ENCODE results near the gene ERC2.
"Not testable (repeated sequence)": the region's sequence is repeated elsewhere in the genome, so short reads cannot be mapped to it uniquely, and the experiment has no call there.

ERC2 gene

DNA sequence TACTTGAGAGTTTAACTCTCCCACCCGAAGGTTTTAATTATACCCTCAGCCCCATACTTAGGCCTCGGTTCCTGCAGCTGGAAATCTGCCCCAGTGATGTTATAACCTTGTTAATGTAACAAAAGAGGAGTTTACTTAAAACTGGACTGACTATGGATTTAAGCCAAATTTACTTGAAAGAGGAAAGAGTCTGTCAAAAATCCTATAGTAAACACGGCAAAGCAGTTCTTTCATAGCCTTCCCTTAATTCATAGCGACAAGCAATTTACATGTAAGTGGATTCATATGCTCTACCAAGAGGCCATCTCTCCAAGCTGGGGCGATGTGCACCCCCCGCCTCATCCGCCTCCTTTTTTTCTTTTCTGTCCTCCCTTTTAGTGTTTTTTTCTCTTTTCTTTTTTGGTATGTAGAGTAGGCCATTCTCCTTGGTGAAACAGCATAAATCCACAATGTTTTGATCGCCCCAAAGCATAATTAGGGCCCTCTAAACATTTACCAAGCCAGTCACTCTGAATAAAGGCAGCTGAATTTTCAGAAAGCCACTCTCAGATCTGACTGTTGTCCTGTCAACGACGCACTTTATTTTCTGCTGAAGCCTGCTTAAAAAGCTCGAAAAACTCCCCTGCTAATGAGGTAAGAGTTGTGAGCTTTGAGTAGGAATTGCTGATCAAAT lies 608.1 kb downstream of the ERC2 start:
- DNase-seq (ENCODE audit: extremely low read depth in 1 of 2, low read depth in 1 of 2): no peak

DNA sequence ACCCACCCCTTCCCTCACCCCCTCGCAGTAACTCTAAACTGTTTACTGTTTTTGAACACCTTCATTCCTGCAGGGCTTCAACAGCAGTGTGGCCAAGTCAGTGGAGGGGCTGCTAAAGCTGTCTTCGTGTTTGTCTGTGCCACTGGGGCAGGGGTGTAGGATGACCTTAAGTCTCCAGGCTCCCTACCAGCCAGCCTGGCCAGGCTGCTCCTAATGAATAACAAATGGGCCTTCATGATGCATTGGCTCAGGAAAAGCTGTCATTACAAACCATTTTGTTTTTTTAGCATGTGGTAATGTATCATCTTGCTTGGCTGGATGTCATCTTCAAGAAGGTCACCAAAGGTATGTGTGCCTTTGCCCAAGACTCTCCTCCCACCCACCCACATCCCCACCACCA lies 609.0 kb downstream of the ERC2 start:
- DNase-seq (ENCODE audit: extremely low read depth in 1 of 2, low read depth in 1 of 2): no peak

DNA sequence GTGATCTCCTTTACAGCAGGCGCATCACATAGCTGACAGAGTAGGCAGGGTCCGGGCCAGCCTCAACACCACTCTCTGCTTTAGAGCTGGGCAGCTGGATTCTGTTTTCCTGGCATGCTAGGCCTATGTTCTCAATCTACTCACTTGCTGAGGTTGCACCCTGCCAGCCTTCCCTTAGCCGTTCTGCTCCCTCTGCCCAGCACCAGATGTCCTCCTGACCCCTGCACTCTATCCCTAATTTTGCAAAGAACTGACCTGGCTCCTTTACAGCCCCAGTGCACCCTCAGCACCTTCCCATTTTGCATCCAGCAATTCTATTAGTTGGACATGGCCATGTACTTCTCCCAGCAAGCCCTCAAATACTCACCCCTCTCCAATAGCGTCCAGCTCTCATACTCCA lies 609.5 kb downstream of the ERC2 start:
- no peak for DNase-seq (ENCODE audit: extremely low read depth in 1 of 2, low read depth in 1 of 2)

DNA sequence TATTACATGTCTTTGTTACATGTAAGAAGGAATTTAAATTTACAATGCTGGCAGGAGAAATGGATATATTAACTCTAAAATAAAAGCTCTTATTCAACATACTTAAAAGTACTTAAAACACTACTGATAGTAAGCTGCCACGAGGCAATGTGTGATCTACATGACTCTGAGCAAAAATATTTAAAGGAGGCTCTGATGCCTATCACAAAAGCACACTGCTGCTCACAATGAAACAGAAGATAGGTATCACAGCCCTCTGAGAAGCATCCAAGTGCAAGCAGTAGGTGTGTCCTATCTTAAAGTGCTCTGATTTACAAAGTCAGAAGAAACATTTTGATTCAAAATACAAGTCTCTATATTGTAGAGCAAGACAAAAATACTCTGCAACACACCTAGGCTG lies 610.0 kb downstream of the ERC2 start:
- DNase-seq (ENCODE audit: extremely low read depth in 1 of 2, low read depth in 1 of 2): no peak

DNA sequence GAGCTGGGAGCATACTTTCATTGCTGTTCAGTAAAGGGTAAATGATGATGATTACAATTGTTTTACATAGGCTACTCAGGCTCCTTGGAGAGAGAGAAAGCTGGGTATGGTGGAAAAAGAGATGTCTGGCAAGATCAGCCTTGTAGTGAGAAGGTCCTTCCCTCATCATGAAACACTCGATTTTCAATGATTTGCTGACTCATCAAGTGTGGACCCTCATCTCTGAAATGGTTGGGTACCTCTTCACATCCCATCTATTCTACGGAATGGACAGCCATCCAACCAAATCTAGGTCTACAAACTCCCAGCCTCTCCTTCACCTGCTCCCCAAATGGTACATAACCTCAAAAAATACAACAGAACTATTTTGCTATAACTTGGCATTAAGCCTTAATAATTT lies 610.6 kb downstream of the ERC2 start:
- DNase-seq (ENCODE audit: extremely low read depth in 1 of 2, low read depth in 1 of 2): no peak

DNA sequence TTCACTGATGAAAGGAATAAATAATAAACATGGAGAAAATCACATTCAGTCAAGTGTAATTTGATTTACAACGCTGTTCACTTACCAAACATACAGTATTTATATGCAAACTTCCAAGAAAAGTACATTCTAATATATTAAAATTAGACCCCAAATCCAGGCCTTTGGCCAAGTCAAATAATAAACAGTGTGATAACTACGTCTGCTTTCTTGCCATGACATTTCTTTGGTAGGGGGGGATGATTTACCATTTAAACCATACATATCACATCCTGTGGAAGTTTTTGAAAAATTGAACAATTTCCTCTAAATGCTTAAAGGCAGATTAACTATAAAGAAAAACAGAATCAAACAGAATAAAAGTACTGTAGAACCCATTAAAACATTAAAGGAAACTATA lies 613.0 kb downstream of the ERC2 start:
- DNase-seq (ENCODE audit: extremely low read depth in 1 of 2, low read depth in 1 of 2): no peak

DNA sequence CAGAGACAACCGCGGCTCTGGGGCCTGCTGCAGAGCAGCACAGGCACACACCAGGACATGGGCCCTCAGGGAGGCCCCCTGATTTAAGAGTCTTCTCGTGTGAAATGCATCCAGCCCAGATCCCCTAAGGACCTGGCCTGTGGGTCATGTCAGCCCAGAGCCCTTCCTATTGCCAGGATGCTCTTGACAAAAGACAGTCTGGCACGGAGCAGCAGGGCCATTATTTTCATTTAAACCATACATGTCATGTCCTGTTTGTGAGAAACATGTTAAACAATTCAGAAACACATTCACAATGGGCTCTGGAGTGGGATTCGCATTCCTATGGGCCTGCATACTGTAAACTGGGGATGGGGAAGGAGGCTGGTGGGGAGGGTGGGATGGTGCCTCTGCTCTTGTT lies 613.8 kb downstream of the ERC2 start:
- no peak for DNase-seq (ENCODE audit: extremely low read depth in 1 of 2, low read depth in 1 of 2)

DNA sequence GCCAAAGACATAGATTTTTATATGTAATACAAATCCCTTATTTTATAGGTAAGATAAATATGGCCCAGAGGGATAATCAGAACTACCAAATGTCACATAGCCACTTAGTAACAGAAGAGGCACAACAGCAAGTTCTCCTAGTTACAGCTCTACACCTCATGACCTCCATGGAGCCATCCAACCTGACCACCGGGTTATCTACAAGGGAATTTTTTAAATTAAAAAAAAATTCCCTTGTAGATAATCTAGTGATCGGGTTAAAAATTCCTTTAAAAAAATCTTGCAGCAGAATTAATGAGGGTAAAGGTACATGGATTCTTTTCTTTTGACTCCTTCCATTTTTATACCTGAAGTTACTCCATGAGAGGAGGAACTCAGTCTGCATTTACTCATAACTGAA lies 615.9 kb downstream of the ERC2 start:
- DNase-seq (ENCODE audit: extremely low read depth in 1 of 2, low read depth in 1 of 2): no peak

DNA sequence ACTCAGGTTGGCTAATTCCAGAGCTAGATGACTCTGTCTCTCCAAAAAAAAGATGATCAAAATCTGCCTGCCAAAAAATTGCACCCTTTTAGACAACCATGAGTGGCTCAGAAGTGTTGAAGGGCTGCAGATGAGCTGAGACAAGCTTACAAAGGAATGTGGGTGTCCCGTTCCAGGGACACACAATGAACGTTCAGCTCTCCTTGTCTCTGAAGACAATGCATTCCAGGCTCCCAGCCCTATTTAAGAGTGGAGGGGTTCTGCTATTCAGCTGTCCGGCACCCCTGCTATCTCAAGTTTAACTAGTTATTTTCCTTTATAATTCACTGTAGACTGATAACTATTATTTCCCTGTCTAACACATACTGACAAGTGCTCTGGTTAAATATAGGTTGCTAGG lies 626.1 kb downstream of the ERC2 start:
- DNase-seq (ENCODE audit: extremely low read depth in 1 of 2, low read depth in 1 of 2): no peak

DNA sequence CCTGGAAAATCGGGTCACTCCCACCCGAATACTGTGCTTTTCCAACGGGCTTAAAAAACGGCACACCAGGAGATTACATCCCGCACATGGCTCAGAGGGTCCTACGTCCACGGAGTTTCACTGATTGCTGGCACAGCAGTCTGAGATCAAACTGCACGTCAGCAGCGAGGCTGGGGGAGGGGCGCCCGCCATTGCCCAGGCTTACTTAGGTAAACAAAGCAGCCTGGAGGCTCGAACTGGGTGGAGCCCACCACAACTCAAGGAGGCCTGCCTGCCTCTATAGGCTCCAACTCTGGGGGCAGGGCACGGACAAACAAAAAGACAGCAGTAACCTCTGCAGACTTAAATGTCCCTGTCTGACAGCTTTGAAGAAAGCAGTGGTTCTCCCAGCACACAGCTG lies 636.4 kb downstream of the ERC2 start:
- not testable (repeated sequence) for DNase-seq (ENCODE audit: extremely low read depth in 1 of 2, low read depth in 1 of 2)

DNA sequence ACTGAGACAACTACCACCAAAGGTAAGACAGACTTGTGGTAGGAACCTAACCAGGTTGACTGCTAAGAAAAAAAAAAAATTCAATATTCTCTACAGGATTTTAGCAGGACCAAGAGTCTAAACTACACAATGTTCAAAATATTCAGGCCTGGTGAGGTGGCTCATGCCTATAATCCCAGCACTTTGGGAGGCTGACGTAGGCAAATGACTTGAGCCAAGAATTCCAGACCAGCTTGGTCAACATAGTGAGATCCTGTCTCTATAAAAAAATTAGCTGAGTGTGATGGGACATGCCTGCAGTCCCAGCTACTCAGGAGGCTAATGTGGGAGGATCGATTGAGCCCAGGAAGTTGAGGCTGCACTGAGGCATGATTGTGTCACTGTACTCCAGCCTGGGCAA lies 639.6 kb downstream of the ERC2 start:
- DNase-seq (ENCODE audit: extremely low read depth in 1 of 2, low read depth in 1 of 2): no peak

DNA sequence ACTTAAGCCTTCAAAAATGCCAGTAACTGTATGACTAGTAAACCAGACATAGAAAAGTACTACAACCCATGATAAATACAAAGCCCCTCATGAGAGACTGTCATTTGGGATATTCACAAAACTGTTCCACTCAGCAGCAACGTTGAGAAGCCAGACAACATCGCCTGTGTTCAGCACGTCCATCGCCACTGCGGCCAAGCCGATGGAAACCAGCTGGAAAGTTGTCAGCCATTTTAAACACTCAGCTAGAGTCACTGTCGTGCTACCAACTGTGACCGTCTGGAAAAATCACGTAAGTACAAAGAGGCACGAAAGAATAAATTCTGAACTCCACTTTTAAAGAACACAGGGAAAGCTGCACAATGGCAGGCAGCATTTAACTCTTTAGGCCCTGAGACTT lies 640.5 kb downstream of the ERC2 start:
- DNase-seq (ENCODE audit: extremely low read depth in 1 of 2, low read depth in 1 of 2): no peak

DNA sequence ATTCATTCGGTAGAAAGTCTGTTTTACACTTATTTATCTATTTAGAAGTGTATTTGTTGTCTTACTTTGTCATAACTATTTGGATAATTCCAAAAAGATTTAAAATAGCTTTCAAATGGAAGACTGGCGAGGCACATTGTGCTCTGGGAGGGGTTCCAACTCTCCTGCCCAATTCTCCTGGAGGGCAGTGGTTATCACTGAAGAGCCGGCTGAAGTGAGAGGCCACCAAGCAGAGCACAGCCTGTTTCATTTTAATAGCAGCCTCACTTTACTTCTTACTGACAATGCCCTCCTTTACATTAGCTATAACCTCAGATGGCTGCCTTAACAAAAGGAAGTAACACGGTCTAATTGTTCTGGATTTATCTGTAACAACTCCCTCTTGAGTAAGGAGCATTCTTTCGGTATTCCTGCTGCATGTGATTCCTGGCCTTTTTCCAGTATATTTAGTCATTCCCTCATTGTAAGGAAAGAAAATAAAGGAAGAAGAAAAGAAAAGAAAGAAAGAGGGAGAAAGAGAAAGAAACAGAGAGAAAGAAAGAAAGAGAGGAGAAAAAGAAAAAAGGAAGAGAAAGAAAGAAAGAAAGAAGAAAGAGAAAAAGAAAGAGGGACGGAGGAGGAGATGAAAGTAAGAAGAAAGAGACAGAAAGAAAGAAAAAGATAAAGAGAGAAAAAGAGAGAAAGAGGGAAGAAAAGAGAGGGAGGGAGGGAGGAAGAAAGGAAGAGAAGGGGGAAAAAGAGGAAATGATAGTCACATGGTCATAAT lies 641.4 kb downstream of the ERC2 start:
- no peak for DNase-seq (ENCODE audit: extremely low read depth in 1 of 2, low read depth in 1 of 2)

DNA sequence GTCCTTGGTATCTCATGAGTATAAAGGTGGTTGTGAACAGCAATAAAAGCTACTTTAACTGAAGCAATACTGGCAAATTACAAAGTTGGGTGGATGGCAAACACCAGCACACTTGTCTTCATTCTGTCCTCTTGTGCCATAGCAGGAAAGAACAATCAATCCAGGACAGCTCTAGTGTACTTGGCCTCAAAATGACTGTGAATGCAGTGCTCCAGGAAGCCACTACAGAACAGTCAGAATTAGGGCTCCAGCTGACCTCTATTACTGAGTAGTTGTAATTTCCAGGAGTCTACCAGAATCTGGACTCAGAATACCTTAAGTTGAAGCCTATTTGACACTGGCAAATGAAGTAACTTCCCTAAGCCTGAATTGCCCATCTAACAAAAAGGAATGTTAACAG lies 642.2 kb downstream of the ERC2 start:
- DNase-seq (ENCODE audit: extremely low read depth in 1 of 2, low read depth in 1 of 2): no peak

DNA sequence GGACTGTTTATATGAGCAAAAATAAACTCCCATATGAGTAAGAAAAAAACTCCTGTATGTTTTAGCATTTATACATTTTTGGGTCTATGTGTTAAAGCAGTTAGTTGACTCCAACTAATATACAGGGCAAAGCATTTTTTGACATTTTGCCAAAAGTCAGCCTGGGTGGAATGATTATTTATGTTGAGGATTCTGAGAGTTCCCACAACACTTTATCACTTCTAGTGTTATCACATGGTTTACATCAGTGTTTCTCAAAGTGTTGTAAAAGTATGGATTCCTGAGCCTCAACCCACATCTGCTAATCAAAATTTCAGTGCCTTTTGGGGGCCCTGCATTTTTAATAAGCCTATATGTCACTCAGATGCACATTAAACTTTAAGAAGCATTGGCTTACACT lies 643.9 kb downstream of the ERC2 start:
- DNase-seq (ENCODE audit: extremely low read depth in 1 of 2, low read depth in 1 of 2): no peak

DNA sequence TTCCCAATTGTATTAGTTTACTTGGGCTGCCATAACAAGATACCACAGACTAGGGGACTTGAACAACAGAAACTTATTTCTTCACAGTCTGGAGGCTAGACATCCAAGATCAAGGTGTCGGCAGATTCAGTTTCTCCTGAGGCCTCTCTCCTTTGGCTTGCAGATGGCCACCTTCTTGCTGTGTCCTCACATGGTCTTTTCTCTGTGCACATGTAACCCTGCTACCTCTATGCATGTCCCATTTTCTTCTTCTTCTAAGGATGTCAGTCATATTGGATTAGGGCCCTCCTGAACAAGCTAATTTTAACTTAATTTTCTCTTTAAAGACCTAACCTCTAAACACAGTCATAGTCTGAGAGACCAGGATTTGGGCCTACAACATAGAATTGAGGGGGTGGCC lies 644.4 kb downstream of the ERC2 start:
- no peak for DNase-seq (ENCODE audit: extremely low read depth in 1 of 2, low read depth in 1 of 2)

DNA sequence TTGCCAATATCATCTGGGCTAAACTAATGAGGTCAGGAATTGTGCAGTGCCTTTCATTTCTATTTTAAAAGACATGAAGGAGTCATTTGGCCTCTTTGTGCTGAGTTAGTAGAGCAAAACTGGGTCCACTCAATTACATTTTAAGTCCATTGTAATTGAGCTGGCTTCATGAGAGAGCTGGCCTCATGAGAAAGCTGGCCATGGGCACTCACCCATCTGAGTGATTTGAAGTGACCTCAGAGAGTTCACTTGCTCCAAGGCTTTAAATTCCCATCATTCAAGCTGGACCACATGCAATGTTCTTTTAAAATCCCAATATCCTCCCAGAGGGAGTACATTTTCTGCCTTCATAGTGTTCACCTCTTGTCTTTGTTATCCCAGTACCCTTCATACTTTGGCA lies 645.3 kb downstream of the ERC2 start:
- no peak for DNase-seq (ENCODE audit: extremely low read depth in 1 of 2, low read depth in 1 of 2)

DNA sequence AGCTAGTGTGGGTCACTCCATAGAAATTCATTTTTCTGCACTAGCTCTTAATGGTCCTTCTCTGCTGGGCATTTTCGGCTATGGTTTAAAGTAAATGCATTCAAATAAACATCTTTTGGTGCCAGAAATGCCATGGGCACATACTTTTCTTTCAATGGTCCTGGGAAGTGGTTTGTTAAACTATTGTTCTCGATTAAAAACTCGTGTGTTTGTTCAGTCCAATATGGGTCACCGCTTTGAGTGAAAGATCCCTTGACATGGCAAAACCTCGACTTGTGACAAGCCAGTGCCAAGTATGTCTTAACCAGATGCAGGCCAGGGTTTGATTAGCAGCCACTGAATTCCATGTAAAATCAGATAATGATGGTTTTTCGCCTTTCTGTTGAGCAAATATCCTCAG lies 649.3 kb downstream of the ERC2 start:
- DNase-seq (ENCODE audit: extremely low read depth in 1 of 2, low read depth in 1 of 2): no peak

DNA sequence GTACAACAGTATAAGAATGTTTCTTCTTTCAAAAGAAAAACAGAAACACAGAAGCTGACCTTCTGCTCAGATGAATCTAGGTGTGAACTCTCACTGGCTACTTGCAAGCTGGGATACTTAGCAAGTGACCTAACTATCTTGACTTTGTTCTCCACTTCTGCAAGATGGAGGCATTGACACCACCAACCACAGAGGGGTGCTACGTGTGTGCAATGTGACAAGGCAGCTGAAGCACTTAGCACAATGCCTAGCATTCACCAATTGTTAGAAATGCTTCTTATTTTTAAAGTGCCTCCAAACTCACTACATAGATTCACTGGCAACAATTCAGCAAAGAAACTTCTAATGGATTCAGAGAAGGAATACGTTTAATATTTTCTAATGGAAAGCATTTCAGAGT lies 649.8 kb downstream of the ERC2 start:
- no peak for DNase-seq (ENCODE audit: extremely low read depth in 1 of 2, low read depth in 1 of 2)

DNA sequence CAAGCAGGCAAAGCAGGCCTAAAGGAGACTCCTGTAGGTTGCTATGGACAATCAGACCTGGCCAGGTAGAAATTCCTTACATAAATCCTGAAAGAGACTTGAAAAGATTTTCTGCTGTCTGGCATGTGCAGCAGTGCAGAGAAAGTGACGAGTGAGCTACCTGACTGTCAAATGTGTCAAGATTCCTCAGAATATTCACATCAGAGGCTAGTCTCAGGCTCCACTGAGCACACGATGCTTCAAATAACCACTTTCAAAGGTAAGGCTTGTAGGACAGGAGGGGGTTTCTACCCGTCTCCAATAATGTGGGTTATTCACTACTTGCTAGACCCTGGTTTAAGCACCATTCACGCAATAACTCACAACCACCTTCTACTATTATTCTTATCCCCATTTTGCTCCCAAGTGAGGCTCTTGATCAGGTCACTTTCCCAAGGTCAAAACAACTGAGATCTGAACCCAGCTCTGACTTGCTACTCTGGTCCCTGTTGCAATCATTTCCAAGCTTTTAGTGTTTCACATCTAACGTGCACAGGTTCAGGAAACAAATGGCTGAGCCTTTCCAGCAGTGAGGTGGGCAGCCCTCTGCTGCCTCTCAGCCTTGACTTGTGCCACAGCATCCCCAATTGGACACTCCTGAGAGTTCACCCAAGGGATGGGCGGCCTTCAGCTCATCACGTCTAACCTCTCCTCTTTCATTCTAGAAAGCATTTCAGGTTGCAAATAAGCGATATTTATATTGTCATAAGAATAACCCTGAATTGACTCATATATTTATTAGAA lies 651.3 kb downstream of the ERC2 start:
- no peak for DNase-seq (ENCODE audit: extremely low read depth in 1 of 2, low read depth in 1 of 2)

DNA sequence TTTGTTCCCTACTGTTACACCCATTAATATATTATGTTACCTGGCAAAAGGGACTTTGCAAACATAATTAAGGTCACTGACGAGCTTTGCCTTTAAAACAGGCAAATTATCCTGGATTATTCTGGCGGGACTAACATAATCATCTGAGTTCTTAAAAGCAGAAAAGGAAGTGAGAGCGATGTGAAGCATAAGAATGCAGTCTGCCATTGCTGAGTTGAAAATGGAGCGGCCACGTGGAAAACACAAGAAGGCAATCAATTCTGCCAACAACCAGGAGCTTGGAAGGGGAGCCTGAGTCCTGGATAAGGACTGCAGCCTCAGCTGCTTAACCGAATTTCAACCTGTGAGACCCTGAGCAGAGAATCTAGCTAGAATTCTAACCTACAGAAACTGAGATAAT lies 653.0 kb downstream of the ERC2 start:
- no peak for DNase-seq (ENCODE audit: extremely low read depth in 1 of 2, low read depth in 1 of 2)

All from activated CD8-positive, alpha-beta memory T cell treated with anti-CD3 and anti-CD28 coated beads for 1 hour (primary cell).